K562 (cell line): ENCODE measurements around the gene ZBTB44.

Source experiments
- CTCF ChIP-seq, 3 experiments: IDR thresholded peaks in 2 of 3; conservative IDR thresholded peaks in 1 of 3; 2 replicates each; pipeline ENCODE4 v1.5.1; 2011 to 2012; ENCODE audit warnings: low read length in 3 of 3, mild to moderate bottlenecking in 3 of 3, control low read depth in 2 of 3, improper control_type of control experiment in 1 of 3, inconsistent platforms in 1 of 3, low read depth in 1 of 3, mixed read lengths in 1 of 3, moderate library complexity in 1 of 3; ENCODE audit not compliant: insufficient read depth in 2 of 3
- GABPB1 ChIP-seq: sonication (generic); formaldehyde crosslinking; IDR thresholded peaks from 2 replicates; pipeline ENCODE4 v1.8.0; 2022; ENCODE audit warnings: mild to moderate bottlenecking, missing genetic modification reagents
- MED1 ChIP-seq: sonication (generic); formaldehyde crosslinking; IDR thresholded peaks from 2 replicates; pipeline ENCODE4 v1.8.1; 2023; ENCODE audit warnings: missing genetic modification reagents, borderline replicate concordance
- NR4A1 ChIP-seq, 2 experiments: fragments of 250-450 bp in 1 of 2; fragments of 450-650 bp in 1 of 2; sonication (Bioruptor Pico) in 1 of 2; IDR thresholded peaks; 2 replicates each; pipeline versions ENCODE4 v1.4.0 to v1.6.1; 2016 to 2020; ENCODE audit warnings: mild to moderate bottlenecking in 2 of 2, missing compliant biosample characterization in 1 of 2, missing genetic modification characterization in 1 of 2, moderate library complexity in 1 of 2
- POLR3A ChIP-seq: IDR thresholded peaks from 2 replicates; pipeline ENCODE4 v1.6.1; 2011; ENCODE audit warnings: borderline replicate concordance, mild to moderate bottlenecking, moderate library complexity; ENCODE audit not compliant: insufficient read length, insufficient read depth; ENCODE audit errors: extremely low read depth
- RFX1 ChIP-seq: fragments of 450-650 bp; IDR thresholded peaks from 2 replicates; pipeline ENCODE4 v1.6.1; 2016; ENCODE audit warnings: mild to moderate bottlenecking, moderate library complexity

GRCh38 chr11:130208241-130209127 is 106.2 kb downstream of the ZBTB44 start:
- no peak for TF ChIP-seq POLR3A
- TF ChIP-seq RFX1 = no peak
- TF ChIP-seq NR4A1 (CRISPR knock-in tag; IDR thresholded peaks at IDR 0.05) = no peak
- no peak for TF ChIP-seq NR4A1 (tag; IDR thresholded peaks at IDR 0.05)
- no peak for TF ChIP-seq CTCF (IDR thresholded peaks at IDR 0.05 in 2 of 3, conservative IDR thresholded peaks at IDR 0.05 in 1 of 3; ENCODE audit: insufficient read depth in 2 of 3, low read depth in 1 of 3, low read length in 3 of 3)
- TF ChIP-seq GABPB1 (CRISPR knock-in tag) = no peak
- TF ChIP-seq MED1 (CRISPR knock-in tag) = no peak
